ENCODE measurements around the gene SHD.

Gene SHD

DNA sequence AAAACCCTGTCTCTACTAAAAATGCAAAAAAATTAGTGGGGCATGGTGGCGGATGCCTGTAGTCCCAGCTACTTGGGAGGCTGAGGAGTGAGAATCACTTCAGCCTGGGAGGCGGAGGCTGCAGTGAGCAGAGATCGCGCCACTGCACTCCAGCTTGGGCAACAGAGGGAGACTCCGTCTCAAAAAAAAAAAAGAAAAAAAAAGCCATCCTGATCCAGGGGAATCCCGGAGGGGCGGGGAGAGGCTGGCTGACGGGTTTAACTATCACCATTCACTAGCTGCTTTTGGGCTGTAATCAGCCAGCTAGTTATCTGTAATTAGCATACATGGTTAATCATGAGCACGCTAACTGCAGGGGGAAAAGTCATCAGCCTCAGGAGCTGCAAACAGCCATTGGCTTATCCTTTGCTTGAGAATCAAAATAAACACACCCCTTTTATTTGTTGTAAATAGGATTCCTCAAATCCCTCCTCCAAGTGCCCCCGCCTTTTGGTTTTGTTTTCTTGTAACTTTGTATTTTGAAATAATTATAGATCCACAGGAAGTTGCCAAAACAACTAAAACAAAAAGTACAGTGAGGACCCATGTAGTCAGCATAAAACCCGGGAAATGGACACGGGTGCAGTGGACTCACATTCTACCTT is 34.9 kb downstream of the SHD start:
- Histone ChIP-seq H3K27me3 (ENCODE audit: insufficient read depth, low read length) (no peaks in the 10 kb centered on the region), H3K9me2 (ENCODE audit: low read depth, low read length) (no peaks in the 10 kb centered on the region), H3K27ac (ENCODE audit: low read depth, low read length, poor library complexity, severe bottlenecking) (no peak overlapping the region), H4K20me1 (ENCODE audit: insufficient read depth, low read length) (no peaks in the 10 kb centered on the region), H3K4me1 (ENCODE audit: insufficient read depth, low read length, severe bottlenecking) (no peaks in the 10 kb centered on the region), H2AFZ (ENCODE audit: low read length) (no peak overlapping the region), H3F3A (ENCODE audit: insufficient read depth, low read length) (no peaks in the 10 kb centered on the region), H3K9me3 (ENCODE audit: low read length) (no peaks in the 10 kb centered on the region), H3K9ac (ENCODE audit: low read length) (no peak overlapping the region), H3K4me2 (ENCODE audit: low read length) (no peak overlapping the region), H3K4me3 (ENCODE audit: low read depth, low read length, poor library complexity, severe bottlenecking) (no peak overlapping the region), H3K79me2 (ENCODE audit: insufficient read depth, low read length) (no peaks in the 10 kb centered on the region), H3K36me3 (ENCODE audit: insufficient read depth, low read length) (peaks cover 7% of the 10 kb centered on the region; the same call in 1 of the 2 replicates)
- TF ChIP-seq, protein P1, sequence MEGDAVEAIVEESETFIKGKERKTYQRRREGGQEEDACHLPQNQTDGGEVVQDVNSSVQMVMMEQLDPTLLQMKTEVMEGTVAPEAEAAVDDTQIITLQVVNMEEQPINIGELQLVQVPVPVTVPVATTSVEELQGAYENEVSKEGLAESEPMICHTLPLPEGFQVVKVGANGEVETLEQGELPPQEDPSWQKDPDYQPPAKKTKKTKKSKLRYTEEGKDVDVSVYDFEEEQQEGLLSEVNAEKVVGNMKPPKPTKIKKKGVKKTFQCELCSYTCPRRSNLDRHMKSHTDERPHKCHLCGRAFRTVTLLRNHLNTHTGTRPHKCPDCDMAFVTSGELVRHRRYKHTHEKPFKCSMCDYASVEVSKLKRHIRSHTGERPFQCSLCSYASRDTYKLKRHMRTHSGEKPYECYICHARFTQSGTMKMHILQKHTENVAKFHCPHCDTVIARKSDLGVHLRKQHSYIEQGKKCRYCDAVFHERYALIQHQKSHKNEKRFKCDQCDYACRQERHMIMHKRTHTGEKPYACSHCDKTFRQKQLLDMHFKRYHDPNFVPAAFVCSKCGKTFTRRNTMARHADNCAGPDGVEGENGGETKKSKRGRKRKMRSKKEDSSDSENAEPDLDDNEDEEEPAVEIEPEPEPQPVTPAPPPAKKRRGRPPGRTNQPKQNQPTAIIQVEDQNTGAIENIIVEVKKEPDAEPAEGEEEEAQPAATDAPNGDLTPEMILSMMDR (IDR thresholded peaks at IDR 0.05; ENCODE audit: low read length): no peak
- TF ChIP-seq EZH2 (IDR thresholded peaks at IDR 0.05; ENCODE audit: borderline replicate concordance, low read length): no peak

DNA sequence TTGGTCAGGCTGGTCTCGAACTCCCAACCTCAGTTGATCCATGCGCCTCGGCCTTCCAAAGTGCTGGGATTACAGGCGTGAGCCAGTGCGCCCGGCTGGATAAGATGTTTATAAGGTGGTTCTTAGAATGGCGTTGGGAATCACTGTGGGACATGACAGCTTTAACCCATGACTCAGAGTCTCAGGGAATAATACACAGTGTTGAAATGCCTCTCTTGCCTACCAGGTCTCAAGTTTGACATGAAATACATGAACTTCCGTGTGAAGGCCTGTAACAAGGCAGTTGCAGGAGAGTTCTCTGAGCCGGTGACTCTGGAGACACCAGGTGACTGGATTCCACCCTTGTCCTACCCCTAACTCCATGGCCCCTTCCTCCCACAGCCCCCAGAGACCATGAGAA is 37.9 kb downstream of the SHD start:
- H2AFZ ChIP-seq (ENCODE audit: low read length): no peak overlapping the region
- no peak overlapping the region for H3K27ac ChIP-seq (ENCODE audit: low read depth, low read length, poor library complexity, severe bottlenecking)
- H3F3A ChIP-seq (ENCODE audit: insufficient read depth, low read length): no peaks in the 10 kb centered on the region
- no peak overlapping the region for H3K9ac ChIP-seq (ENCODE audit: low read length)
- no peaks in the 10 kb centered on the region for H3K9me2 ChIP-seq (ENCODE audit: low read depth, low read length)
- H3K4me3 ChIP-seq (ENCODE audit: low read depth, low read length, poor library complexity, severe bottlenecking): no peak overlapping the region
- H3K4me1 ChIP-seq (ENCODE audit: insufficient read depth, low read length, severe bottlenecking): no peaks in the 10 kb centered on the region
- H3K4me2 ChIP-seq (ENCODE audit: low read length): no peak overlapping the region
- H3K27me3 ChIP-seq (ENCODE audit: insufficient read depth, low read length): no peaks in the 10 kb centered on the region
- no peaks in the 10 kb centered on the region for H4K20me1 ChIP-seq (ENCODE audit: insufficient read depth, low read length)
- H3K9me3 ChIP-seq (ENCODE audit: low read length): no peaks in the 10 kb centered on the region; the same call in 1 of the 2 replicates
- H3K36me3 ChIP-seq (ENCODE audit: insufficient read depth, low read length): no peaks in the 10 kb centered on the region
- H3K79me2 ChIP-seq (ENCODE audit: insufficient read depth, low read length): no peaks in the 10 kb centered on the region
- TF ChIP-seq EZH2 (IDR thresholded peaks at IDR 0.05; ENCODE audit: borderline replicate concordance, low read length): no peak
- TF ChIP-seq, protein P1 (IDR thresholded peaks at IDR 0.05; ENCODE audit: low read length): no peak

DNA sequence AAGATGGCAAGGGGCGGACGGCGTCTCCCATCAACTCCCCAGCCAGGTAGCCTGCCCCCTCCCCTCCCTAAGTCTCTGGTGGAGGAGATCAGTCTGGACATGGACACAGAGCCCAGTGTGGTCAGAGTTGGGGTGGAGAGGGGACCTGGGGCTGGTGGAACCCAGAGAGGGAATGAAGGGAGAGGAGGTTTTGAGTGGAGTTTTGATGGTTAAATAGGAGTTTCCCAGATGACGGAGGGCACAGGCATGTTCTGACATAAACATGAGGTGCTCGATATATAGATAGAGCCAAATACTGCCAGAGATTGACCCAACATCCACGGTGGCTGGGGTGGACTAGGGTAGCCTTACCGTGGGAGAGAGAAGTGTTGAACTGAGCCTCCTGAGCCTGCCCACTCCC is 39.4 kb downstream of the SHD start:
- H3K9ac ChIP-seq (ENCODE audit: low read length): no peak overlapping the region
- no peaks in the 10 kb centered on the region for H3K79me2 ChIP-seq (ENCODE audit: insufficient read depth, low read length)
- H3K27me3 ChIP-seq (ENCODE audit: insufficient read depth, low read length): no peaks in the 10 kb centered on the region
- H3K4me3 ChIP-seq (ENCODE audit: low read depth, low read length, poor library complexity, severe bottlenecking): no peak overlapping the region
- no peaks in the 10 kb centered on the region for H3K9me2 ChIP-seq (ENCODE audit: low read depth, low read length)
- TF ChIP-seq, protein P1 (IDR thresholded peaks at IDR 0.05; ENCODE audit: low read length): no peak
- no peak for TF ChIP-seq EZH2 (IDR thresholded peaks at IDR 0.05; ENCODE audit: borderline replicate concordance, low read length)
- H3K4me2 ChIP-seq (ENCODE audit: low read length): no peak overlapping the region
- no peaks in the 10 kb centered on the region for H3K36me3 ChIP-seq (ENCODE audit: insufficient read depth, low read length)
- H3K9me3 ChIP-seq (ENCODE audit: low read length): no peaks in the 10 kb centered on the region; the same call in 1 of the 2 replicates
- H3K4me1 ChIP-seq (ENCODE audit: insufficient read depth, low read length, severe bottlenecking): no peaks in the 10 kb centered on the region
- no peaks in the 10 kb centered on the region for H4K20me1 ChIP-seq (ENCODE audit: insufficient read depth, low read length)
- H2AFZ ChIP-seq (ENCODE audit: low read length): no peak overlapping the region
- H3F3A ChIP-seq (ENCODE audit: insufficient read depth, low read length): no peaks in the 10 kb centered on the region
- H3K27ac ChIP-seq (ENCODE audit: low read depth, low read length, poor library complexity, severe bottlenecking): no peak overlapping the region
